ENCODE measurements around the gene PGAP2.
"Not testable (repeated sequence)": the region's sequence is repeated elsewhere in the genome, so short reads cannot be mapped to it uniquely, and the experiment has no call there.

PGAP2 gene

DNA sequence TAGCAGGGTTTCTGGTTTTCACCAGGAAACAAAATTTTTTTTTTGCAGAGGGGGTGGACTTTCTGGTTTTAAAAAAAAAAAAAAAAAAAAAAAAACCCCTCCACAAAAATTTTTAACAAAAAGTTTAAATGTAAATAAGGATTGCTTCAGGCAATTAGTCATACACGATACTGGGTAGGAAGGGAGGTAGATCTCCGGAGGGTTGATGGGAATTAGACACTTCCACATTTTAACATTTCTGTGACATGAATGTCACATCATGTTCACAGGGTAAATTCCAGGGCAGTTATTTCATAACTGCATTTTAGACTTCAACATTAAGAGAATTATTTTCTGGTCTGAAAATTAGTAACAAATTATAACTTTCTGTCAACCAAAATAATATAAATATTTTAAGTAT lies 26.9 kb upstream of the PGAP2 start:
- Histone ChIP-seq H3K4me1 (no peaks in the 10 kb centered on the region), H3K4me3 (ENCODE audit: low read depth, low read length) (no peak overlapping the region), H3K36me3 (peaks cover 3% of the 10 kb centered on the region; the same call in 1 of the 2 replicates), H3K27me3 (no peaks in the 10 kb centered on the region), H3K9me3 (no peaks in the 10 kb centered on the region)
- DNase-seq = no peak
- TF ChIP-seq, protein P1, sequence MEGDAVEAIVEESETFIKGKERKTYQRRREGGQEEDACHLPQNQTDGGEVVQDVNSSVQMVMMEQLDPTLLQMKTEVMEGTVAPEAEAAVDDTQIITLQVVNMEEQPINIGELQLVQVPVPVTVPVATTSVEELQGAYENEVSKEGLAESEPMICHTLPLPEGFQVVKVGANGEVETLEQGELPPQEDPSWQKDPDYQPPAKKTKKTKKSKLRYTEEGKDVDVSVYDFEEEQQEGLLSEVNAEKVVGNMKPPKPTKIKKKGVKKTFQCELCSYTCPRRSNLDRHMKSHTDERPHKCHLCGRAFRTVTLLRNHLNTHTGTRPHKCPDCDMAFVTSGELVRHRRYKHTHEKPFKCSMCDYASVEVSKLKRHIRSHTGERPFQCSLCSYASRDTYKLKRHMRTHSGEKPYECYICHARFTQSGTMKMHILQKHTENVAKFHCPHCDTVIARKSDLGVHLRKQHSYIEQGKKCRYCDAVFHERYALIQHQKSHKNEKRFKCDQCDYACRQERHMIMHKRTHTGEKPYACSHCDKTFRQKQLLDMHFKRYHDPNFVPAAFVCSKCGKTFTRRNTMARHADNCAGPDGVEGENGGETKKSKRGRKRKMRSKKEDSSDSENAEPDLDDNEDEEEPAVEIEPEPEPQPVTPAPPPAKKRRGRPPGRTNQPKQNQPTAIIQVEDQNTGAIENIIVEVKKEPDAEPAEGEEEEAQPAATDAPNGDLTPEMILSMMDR (IDR thresholded peaks at IDR 0.05; ENCODE audit: low read depth, low read length) = no peak

DNA sequence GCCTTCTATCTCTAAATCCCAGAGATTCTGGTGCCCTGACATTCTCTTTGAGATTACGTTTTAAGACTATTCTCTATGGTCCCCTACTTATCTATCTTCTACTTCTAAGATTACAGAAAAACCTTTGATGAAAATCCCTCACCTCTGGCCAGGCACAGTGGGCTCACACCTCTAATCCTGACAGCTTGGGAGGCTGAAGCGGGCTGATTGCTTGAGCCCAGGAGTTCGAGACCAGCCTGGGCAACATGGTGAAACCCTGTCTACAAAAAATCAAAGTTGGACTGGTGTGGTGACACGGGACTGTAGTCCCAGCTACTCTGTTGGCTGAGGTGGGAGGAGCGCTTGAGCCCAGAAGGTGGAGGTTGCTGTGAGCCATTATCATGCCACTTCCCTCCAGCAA lies 25.4 kb upstream of the PGAP2 start:
- H3K4me3 ChIP-seq (ENCODE audit: low read depth, low read length) = no peak overlapping the region
- DNase-seq = no peak
- TF ChIP-seq, protein P1 (IDR thresholded peaks at IDR 0.05; ENCODE audit: low read depth, low read length) = no peak
- H3K36me3 ChIP-seq = peaks cover 3% of the 10 kb centered on the region; the same call in 1 of the 2 replicates
- H3K27me3 ChIP-seq = no peaks in the 10 kb centered on the region
- H3K4me1 ChIP-seq = no peaks in the 10 kb centered on the region
- no peaks in the 10 kb centered on the region for H3K9me3 ChIP-seq

DNA sequence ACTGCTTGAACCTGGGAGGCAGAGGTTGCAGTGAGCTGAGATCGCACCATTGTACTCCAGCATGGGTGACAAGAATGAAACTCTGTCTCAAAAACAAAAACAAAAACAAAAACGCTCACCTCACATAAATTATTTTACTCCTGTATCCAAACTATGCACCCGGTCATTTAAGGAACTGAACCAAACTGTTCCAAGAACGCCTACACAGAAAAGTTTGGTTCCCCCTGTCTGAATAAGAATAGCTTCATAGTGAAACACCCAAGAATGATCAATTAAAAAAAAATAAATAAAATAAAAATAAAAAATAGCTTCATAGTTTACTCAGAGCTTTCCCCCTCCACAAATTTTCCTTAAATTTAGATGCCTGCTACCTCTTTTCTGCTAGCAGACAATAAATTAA lies 24.7 kb upstream of the PGAP2 start:
- Histone ChIP-seq H3K27me3 (no peaks in the 10 kb centered on the region), H3K4me3 (ENCODE audit: low read depth, low read length) (no peak overlapping the region), H3K4me1 (no peaks in the 10 kb centered on the region), H3K9me3 (no peaks in the 10 kb centered on the region), H3K36me3 (no peaks in the 10 kb centered on the region; the same call in 1 of the 2 replicates)
- TF ChIP-seq, protein P1 (IDR thresholded peaks at IDR 0.05; ENCODE audit: low read depth, low read length) = no peak
- DNase-seq = no peak

DNA sequence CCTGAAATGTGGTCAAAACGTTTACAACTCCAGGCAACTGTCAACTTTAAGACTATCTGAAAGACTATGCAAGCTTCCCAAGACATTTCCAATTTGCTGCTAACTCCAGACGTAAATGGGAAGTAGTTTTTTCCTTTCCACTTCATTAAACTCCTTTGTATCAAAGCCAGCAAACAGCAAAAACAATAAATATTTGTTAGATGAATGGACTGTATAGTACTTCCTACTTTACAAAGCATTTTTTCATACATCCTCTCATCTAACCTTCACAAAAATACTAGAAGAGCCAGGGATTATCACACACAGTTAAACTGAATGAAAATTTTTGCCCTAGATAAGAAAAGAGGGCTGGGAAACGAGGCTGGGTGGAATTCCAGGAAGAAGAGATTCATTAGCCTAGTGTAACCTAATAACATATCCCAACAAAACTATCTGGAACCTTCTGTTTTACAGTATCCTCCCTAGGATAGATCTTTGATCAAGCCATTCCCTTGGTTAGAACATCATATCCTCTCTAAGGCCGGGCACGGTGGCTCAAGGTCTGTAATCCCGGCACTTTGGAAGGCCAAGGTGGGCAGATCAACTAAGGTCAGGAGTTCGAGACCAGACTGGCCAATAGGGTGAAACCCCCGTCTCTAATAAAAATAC lies 21.5 kb upstream of the PGAP2 start:
- H3K36me3 ChIP-seq = no peaks in the 10 kb centered on the region; the same call in 1 of the 2 replicates
- no peaks in the 10 kb centered on the region for H3K27me3 ChIP-seq
- DNase-seq = no peak
- H3K4me3 ChIP-seq (ENCODE audit: low read depth, low read length) = no peak overlapping the region
- no peaks in the 10 kb centered on the region for H3K9me3 ChIP-seq
- H3K4me1 ChIP-seq = no peaks in the 10 kb centered on the region
- TF ChIP-seq, protein P1 (IDR thresholded peaks at IDR 0.05; ENCODE audit: low read depth, low read length) = no peak

DNA sequence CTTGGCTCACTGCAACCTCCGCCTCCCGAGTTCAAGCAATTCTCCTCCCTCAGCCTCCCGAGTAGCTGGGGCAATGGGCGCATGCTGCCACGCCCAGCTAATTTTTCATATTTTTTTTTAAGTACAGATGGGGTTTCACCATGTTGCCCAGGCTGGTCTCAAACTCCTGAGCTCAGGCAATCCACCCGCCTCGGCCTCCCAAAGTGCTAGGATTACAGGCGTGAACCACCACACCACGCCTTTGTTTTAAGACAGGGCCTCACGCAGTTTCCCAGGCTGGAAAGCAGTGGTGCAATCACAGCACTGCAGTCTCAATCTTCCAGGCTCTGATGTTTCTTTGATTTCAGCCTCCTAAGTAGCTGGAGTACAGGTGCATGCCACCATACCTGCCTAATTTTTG lies 14.0 kb upstream of the PGAP2 start:
- DNase-seq; H3K4me1 ChIP-seq; H3K36me3 ChIP-seq; H3K4me3 ChIP-seq (ENCODE audit: low read depth, low read length); H3K9me3 ChIP-seq; H3K27me3 ChIP-seq: not testable (repeated sequence)

DNA sequence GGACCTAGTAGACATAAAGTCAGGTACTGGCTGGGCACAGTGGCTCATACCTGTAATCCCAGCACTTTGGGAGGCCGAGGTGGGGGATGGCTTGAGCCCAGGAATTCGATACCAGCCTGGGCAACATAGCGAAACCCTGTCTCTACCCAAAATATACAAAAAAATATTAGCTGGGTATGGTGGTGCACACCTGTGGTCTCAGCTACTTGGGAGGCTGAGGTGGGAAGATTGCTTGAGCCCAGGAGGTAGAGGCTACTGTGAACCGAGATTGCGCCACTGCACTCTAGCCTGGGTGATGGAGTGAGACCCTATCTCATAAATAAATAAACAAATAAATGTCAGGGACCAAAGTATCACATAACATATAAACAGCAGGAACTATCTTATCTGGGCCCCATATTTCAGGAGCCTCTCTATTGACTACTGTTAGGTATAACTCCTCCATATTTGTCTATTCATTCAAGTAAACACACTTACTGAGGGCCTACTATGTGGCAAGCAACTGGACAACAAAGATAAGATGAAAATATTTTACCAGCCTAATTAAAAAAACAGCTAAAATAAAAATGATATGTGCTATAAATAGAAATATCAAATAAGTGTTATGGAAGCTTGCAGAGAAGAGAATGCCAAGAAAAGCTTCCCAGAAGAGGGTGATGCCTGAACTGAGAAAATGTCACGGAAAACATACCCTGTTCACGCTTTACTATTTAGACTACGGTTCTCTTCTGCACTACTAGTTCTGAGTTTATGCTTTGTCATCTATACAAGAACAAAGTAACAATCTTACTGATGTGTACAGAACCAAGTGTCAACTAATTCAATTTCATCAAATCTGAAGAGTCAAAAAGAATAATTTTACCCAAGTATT lies 13.0 kb upstream of the PGAP2 start:
- Histone ChIP-seq H3K27me3 (no peaks in the 10 kb centered on the region), H3K36me3 (peaks cover 9% of the 10 kb centered on the region), H3K4me1 (no peaks in the 10 kb centered on the region), H3K9me3 (no peaks in the 10 kb centered on the region), H3K4me3 (ENCODE audit: low read depth, low read length) (peak overlapping the region; percentile 73; the same call in 1 of the 2 replicates)
- TF ChIP-seq, protein P1 (IDR thresholded peaks at IDR 0.05; ENCODE audit: low read depth, low read length) = no peak
- DNase-seq = no peak
